ENCODE results near the gene ATP13A4.

GRCh38 chr3:193481436-193481835, 73.3 kb downstream of the ATP13A4 start:
- TF ChIP-seq, protein P1, sequence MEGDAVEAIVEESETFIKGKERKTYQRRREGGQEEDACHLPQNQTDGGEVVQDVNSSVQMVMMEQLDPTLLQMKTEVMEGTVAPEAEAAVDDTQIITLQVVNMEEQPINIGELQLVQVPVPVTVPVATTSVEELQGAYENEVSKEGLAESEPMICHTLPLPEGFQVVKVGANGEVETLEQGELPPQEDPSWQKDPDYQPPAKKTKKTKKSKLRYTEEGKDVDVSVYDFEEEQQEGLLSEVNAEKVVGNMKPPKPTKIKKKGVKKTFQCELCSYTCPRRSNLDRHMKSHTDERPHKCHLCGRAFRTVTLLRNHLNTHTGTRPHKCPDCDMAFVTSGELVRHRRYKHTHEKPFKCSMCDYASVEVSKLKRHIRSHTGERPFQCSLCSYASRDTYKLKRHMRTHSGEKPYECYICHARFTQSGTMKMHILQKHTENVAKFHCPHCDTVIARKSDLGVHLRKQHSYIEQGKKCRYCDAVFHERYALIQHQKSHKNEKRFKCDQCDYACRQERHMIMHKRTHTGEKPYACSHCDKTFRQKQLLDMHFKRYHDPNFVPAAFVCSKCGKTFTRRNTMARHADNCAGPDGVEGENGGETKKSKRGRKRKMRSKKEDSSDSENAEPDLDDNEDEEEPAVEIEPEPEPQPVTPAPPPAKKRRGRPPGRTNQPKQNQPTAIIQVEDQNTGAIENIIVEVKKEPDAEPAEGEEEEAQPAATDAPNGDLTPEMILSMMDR (conservative IDR thresholded peaks at IDR 0.05; ENCODE audit: low read length): no peak
- no peak for TF ChIP-seq EZH2phosphoT487 (IDR thresholded peaks at IDR 0.05; ENCODE audit: borderline replicate concordance, low read depth, low read length)
